MM.1S (cell line): ENCODE measurements around the gene TBX5.

Experiments used
- DNase-seq: peaks from one replicate; pipeline ENCODE4 v3.0.0-alpha.2; 2015
- H2AFZ ChIP-seq: fragments of 300-600 bp; sonication (generic); 2 replicates; pipeline ENCODE4 v1.6.0; 2016; ENCODE audit warnings: antibody characterized with exemption, low read length
- H3F3A ChIP-seq: fragments of 300-600 bp; sonication (generic); 2 replicates; pipeline ENCODE4 v1.6.1; 2016; ENCODE audit warnings: mild to moderate bottlenecking, antibody characterized with exemption, low read length, moderate library complexity, mixed read lengths; ENCODE audit not compliant: insufficient read depth
- H3K27ac ChIP-seq: fragments of 300-600 bp; sonication (generic); 2 replicates; pipeline ENCODE4 v1.5.1; 2016; ENCODE audit warnings: mild to moderate bottlenecking, low read length
- H3K27me3 ChIP-seq: fragments of 300-600 bp; sonication (generic); replicated peaks from 2 replicates; pipeline ENCODE4 v1.6.0; 2016; ENCODE audit warnings: low read length; ENCODE audit not compliant: insufficient read depth
- H3K36me3 ChIP-seq: fragments of 300-600 bp; sonication (generic); replicated peaks from 2 replicates; pipeline ENCODE4 v1.6.1; 2016; ENCODE audit warnings: mild to moderate bottlenecking, low read length, mixed read lengths; ENCODE audit not compliant: insufficient read depth
- H3K4me1 ChIP-seq: fragments of 300-600 bp; sonication (generic); 2 replicates; pipeline ENCODE4 v1.6.1; 2016; ENCODE audit warnings: low read length, mixed read lengths
- H3K4me2 ChIP-seq: fragments of 300-600 bp; sonication (generic); 2 replicates; pipeline ENCODE4 v1.6.0; 2016; ENCODE audit warnings: low read depth, low read length
- H3K4me3 ChIP-seq: fragments of 300-600 bp; sonication (generic); 2 replicates; pipeline ENCODE4 v1.5.1; 2016; ENCODE audit warnings: low read length, mixed read lengths
- H3K79me2 ChIP-seq: fragments of 300-600 bp; sonication (generic); 2 replicates; pipeline ENCODE4 v1.6.1; 2016; ENCODE audit warnings: mixed run types, low read length, mixed read lengths
- H3K9ac ChIP-seq: fragments of 300-600 bp; sonication (generic); 2 replicates; pipeline ENCODE4 v1.6.1; 2016; ENCODE audit warnings: low read length, mixed read lengths
- H3K9me2 ChIP-seq: fragments of 300-600 bp; sonication (generic); replicated peaks from 2 replicates; pipeline ENCODE4 v1.6.1; 2016; ENCODE audit warnings: mild to moderate bottlenecking, low read length, mixed read lengths; ENCODE audit not compliant: insufficient read depth
- H3K9me3 ChIP-seq: fragments of 300-600 bp; sonication (generic); replicated peaks from 2 replicates; pipeline ENCODE4 v1.6.1; 2016; ENCODE audit warnings: mild to moderate bottlenecking, low read length, mixed read lengths; ENCODE audit not compliant: insufficient read depth
- H4K20me1 ChIP-seq: fragments of 300-600 bp; sonication (generic); 2 replicates; pipeline ENCODE4 v1.6.1; 2016; ENCODE audit warnings: mild to moderate bottlenecking, low read length, moderate library complexity, mixed read lengths; ENCODE audit not compliant: insufficient read depth
- EZH2 ChIP-seq: fragments of 300-600 bp; sonication (generic); optimal IDR thresholded peaks from 2 replicates; pipeline ENCODE3; 2017; ENCODE audit warnings: low read depth, mild to moderate bottlenecking, antibody characterized with exemption, low read length, mixed read lengths
- EZH2phosphoT487 ChIP-seq: fragments of 300-600 bp; sonication (generic); IDR thresholded peaks from 2 replicates; pipeline ENCODE4 v1.6.1; 2018; ENCODE audit warnings: antibody characterized with exemption, low read length
- TF ChIP-seq, protein P1 (sequence below): fragments of 300-600 bp; sonication (generic); IDR thresholded peaks from 2 replicates; pipeline ENCODE4 v1.5.1; 2016; ENCODE audit warnings: antibody characterized with exemption, low read length, mixed read lengths

The TBX5 gene

GRCh38 chr12:114407842-114408411 lies 2.0 kb upstream of the TBX5 start:
- H3K4me2 ChIP-seq, result no peak overlapping the region
- H3K4me1 ChIP-seq, result no peaks in the 10 kb centered on the region
- no peak overlapping the region for H2AFZ ChIP-seq

GRCh38 chr12:114406984-114407841 lies 1.3 kb upstream of the TBX5 start:
- Histone ChIP-seq H3K4me2 (no peak overlapping the region), H2AFZ (no peak overlapping the region), H3K27ac (no peak overlapping the region), H3K4me3 (no peak overlapping the region), H3K9me2 (no peaks in the 10 kb centered on the region), H3F3A (no peaks in the 10 kb centered on the region), H3K36me3 (no peaks in the 10 kb centered on the region), H3K27me3 (peaks cover 7% of the 10 kb centered on the region), H3K4me1 (no peaks in the 10 kb centered on the region), H3K9me3 (no peaks in the 10 kb centered on the region), H4K20me1 (no peaks in the 10 kb centered on the region), H3K9ac (no peak overlapping the region), H3K79me2 (no peaks in the 10 kb centered on the region)
- TF ChIP-seq, protein P1, sequence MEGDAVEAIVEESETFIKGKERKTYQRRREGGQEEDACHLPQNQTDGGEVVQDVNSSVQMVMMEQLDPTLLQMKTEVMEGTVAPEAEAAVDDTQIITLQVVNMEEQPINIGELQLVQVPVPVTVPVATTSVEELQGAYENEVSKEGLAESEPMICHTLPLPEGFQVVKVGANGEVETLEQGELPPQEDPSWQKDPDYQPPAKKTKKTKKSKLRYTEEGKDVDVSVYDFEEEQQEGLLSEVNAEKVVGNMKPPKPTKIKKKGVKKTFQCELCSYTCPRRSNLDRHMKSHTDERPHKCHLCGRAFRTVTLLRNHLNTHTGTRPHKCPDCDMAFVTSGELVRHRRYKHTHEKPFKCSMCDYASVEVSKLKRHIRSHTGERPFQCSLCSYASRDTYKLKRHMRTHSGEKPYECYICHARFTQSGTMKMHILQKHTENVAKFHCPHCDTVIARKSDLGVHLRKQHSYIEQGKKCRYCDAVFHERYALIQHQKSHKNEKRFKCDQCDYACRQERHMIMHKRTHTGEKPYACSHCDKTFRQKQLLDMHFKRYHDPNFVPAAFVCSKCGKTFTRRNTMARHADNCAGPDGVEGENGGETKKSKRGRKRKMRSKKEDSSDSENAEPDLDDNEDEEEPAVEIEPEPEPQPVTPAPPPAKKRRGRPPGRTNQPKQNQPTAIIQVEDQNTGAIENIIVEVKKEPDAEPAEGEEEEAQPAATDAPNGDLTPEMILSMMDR, result no peak
- no peak for TF ChIP-seq EZH2
- no peak for TF ChIP-seq EZH2phosphoT487
- no peak for DNase-seq

More at GRCh38 chr12:114407842-114408411, 2.0 kb upstream of the TBX5 start:
- Histone ChIP-seq H3K9me3 (no peaks in the 10 kb centered on the region), H3K27ac (no peak overlapping the region), H3K79me2 (no peaks in the 10 kb centered on the region), H3K4me3 (no peak overlapping the region), H3K9me2 (no peaks in the 10 kb centered on the region), H3K27me3 (peaks cover 7% of the 10 kb centered on the region), H3K36me3 (no peaks in the 10 kb centered on the region), H4K20me1 (no peaks in the 10 kb centered on the region), H3K9ac (no peak overlapping the region), H3F3A (no peaks in the 10 kb centered on the region)
- TF ChIP-seq, protein P1, result no peak
- no peak for TF ChIP-seq EZH2
- TF ChIP-seq EZH2phosphoT487, result no peak
- no peak for DNase-seq

- Histone ChIP-seq H3K4me3 (no peak overlapping the region), H4K20me1 (no peaks in the 10 kb centered on the region), H3K27ac (no peak overlapping the region), H3K79me2 (no peaks in the 10 kb centered on the region), H3K9me3 (no peaks in the 10 kb centered on the region), H3K9ac (no peak overlapping the region), H3K27me3 (peaks cover 7% of the 10 kb centered on the region), H3K4me2 (no peak overlapping the region), H2AFZ (no peak overlapping the region), H3K4me1 (no peaks in the 10 kb centered on the region), H3K9me2 (no peaks in the 10 kb centered on the region), H3K36me3 (no peaks in the 10 kb centered on the region), H3F3A (no peaks in the 10 kb centered on the region)
- DNase-seq, result no peak
- TF ChIP-seq, protein P1, result no peak
- TF ChIP-seq EZH2phosphoT487 (no peak), EZH2 (no peak)
Observed at GRCh38 chr12:114406316-114406983, 506 bp upstream of the TBX5 start.
